LHCN-M2 (cell line): ENCODE data around the gene HNRNPAB. TPM values are rescaled to one million over a fixed set of nuclear protein-coding genes. Genes with fewer than 3 reads are reported as not detected.
"Not testable (repeated sequence)": the region's sequence is repeated elsewhere in the genome, so short reads cannot be mapped to it uniquely, and the experiment has no call there.

Experiments used
- DNase-seq: peaks from one replicate; pipeline ENCODE4 v3.0.0-alpha.2; 2012; ENCODE audit warnings: low read depth
- total RNA-seq: library from RNA; depleted of rRNA; stranded (reverse); fragments of >200 nt; gene quantifications from 2 replicates; pipeline ENCODE4 v1.2.3, GENCODE V29; 2014

Gene HNRNPAB
- total RNA-seq, 1 experiment from 2014 or later: 145 TPM

GRCh38 chr5:178212241-178213002 lies 8.1 kb downstream of the HNRNPAB start:
- DNase-seq: no peak

- DNase-seq: no peak
Measured at GRCh38 chr5:178213003-178213461, 8.7 kb downstream of the HNRNPAB start.

GRCh38 chr5:178213748-178214151 lies 9.4 kb downstream of the HNRNPAB start:
- no peak for DNase-seq

- DNase-seq: no peak
Measured at GRCh38 chr5:178214160-178214803, 9.9 kb downstream of the HNRNPAB start.

GRCh38 chr5:178215280-178216002 lies 11.1 kb downstream of the HNRNPAB start:
- DNase-seq: no peak

GRCh38 chr5:178216088-178216534 lies 11.8 kb downstream of the HNRNPAB start:
- DNase-seq: no peak

- DNase-seq: no peak
Measured at GRCh38 chr5:178216779-178217178, 12.4 kb downstream of the HNRNPAB start.

GRCh38 chr5:178218237-178218776 lies 14.0 kb downstream of the HNRNPAB start:
- DNase-seq: no peak

- no peak for DNase-seq
Measured at GRCh38 chr5:178218827-178219226, 14.5 kb downstream of the HNRNPAB start.

GRCh38 chr5:178221282-178221681 lies 16.9 kb downstream of the HNRNPAB start:
- DNase-seq: no peak

- DNase-seq: no peak
Measured at GRCh38 chr5:178221853-178222252, 17.5 kb downstream of the HNRNPAB start.

GRCh38 chr5:178222292-178222691 lies 18.0 kb downstream of the HNRNPAB start:
- no peak for DNase-seq

- DNase-seq: no peak
Measured at GRCh38 chr5:178223196-178223773, 19.0 kb downstream of the HNRNPAB start.

- DNase-seq: no peak
Measured at GRCh38 chr5:178223828-178224335, 19.5 kb downstream of the HNRNPAB start.

GRCh38 chr5:178224403-178224802 lies 20.1 kb downstream of the HNRNPAB start:
- DNase-seq: no peak

- no peak for DNase-seq
Measured at GRCh38 chr5:178225174-178225573, 20.8 kb downstream of the HNRNPAB start.

- peak; percentile 35 for DNase-seq
Measured at GRCh38 chr5:178227138-178227659, 22.9 kb downstream of the HNRNPAB start.

GRCh38 chr5:178227929-178228328 lies 23.6 kb downstream of the HNRNPAB start:
- DNase-seq: no peak

GRCh38 chr5:178228609-178229008 lies 24.3 kb downstream of the HNRNPAB start:
- no peak for DNase-seq

- not testable (repeated sequence) for DNase-seq
Measured at GRCh38 chr5:178229111-178229510, 24.8 kb downstream of the HNRNPAB start.

- DNase-seq: no peak
Measured at GRCh38 chr5:178229861-178230260, 25.5 kb downstream of the HNRNPAB start.
